Dedifferentiated amniotic fluid mesenchymal stem cell (primary cell): ENCODE results near the gene DIRAS2.

ENCODE experiments used
- DNase-seq: peaks from one replicate; pipeline ENCODE4 v3.0.0-alpha.2; 2016; ENCODE audit errors: extremely low spot score

DIRAS2 gene

GRCh38 chr9:90612957-90613356, 29.7 kb downstream of the DIRAS2 start:
- no peak for DNase-seq

GRCh38 chr9:90611568-90611967, 31.1 kb downstream of the DIRAS2 start:
- no peak for DNase-seq

GRCh38 chr9:90611121-90611520, 31.5 kb downstream of the DIRAS2 start:
- DNase-seq, result no peak

GRCh38 chr9:90607701-90608516, 34.7 kb downstream of the DIRAS2 start:
- no peak for DNase-seq

- DNase-seq, result no peak
These were observed 42.6 kb downstream of the DIRAS2 start for GRCh38 chr9:90600029-90600428.

GRCh38 chr9:90598191-90598590, 44.4 kb downstream of the DIRAS2 start:
- no peak for DNase-seq

GRCh38 chr9:90593646-90594045, 49.0 kb downstream of the DIRAS2 start:
- DNase-seq, result no peak

GRCh38 chr9:90580576-90580975, 62.0 kb downstream of the DIRAS2 start:
- no peak for DNase-seq

- no peak for DNase-seq
These were observed 63.4 kb downstream of the DIRAS2 start for GRCh38 chr9:90579181-90579580.

GRCh38 chr9:90578126-90578815, 64.4 kb downstream of the DIRAS2 start:
- no peak for DNase-seq

GRCh38 chr9:90569511-90569910, 73.1 kb downstream of the DIRAS2 start:
- no peak for DNase-seq

- no peak for DNase-seq
These were observed 74.0 kb downstream of the DIRAS2 start for GRCh38 chr9:90568667-90569066.

- no peak for DNase-seq
These were observed 80.4 kb downstream of the DIRAS2 start for GRCh38 chr9:90562229-90562628.
